GM21786 (cell line): ENCODE results near the gene ZNF700.
A peak's percentile ranks its signal among the peaks of the same experiment; 100 is the strongest.
"Not testable (repeated sequence)": the region's sequence is repeated elsewhere in the genome, so short reads cannot be mapped to it uniquely, and the experiment has no call there.

Source experiments
- ATAC-seq: cut with Tn5 transposase; IDR thresholded peaks from one replicate; pipeline ENCODE4 v1.9.1; 2021; ENCODE audit not compliant: unreplicated experiment

ZNF700 gene

GRCh38 chr19:11924886-11925650 is at the start of gene ZNF700:
ZNF700 (plus strand) TSS chr19:11925107; CDS start chr19:11925211, 104 bp downstream.
- ATAC-seq = peak; percentile 88

GRCh38 chr19:11879687-11880266 is 45.1 kb upstream of the ZNF700 start:
- ATAC-seq = not testable (repeated sequence)

GRCh38 chr19:11880598-11880997 is 44.3 kb upstream of the ZNF700 start:
- ATAC-seq = no peak

DNA sequence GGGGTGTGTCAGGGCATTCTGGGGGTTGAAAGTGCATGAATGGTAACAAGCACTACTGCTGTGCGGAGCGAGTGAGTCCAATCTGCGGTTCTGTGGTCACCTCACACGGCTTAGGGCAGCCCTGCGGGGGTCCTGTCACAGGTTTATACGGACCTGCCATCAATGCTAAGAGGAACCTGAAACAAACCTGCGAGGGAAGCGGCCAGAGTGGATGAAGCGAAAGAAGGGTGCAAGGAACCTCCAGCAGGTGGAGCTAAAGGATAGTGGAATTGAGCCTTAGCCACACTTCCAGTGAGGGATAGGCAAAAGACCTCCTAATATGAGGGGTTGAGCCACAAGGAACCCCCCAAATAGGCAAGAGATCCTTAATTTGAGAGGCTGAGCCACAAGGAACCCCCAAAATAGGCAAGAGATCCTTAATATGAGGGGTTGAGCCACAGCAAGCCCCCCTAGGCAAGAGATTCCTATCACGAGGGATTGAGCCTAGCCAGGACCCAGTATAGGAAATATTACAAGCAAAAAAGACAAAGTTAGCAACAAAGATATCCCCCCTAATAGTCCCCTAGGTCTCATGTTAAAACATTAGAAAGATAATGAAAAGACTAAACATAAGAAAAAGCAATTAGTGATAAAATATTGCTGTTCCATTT is 43.6 kb upstream of the ZNF700 start:
- ATAC-seq = no peak

GRCh38 chr19:11882606-11883005 is 42.3 kb upstream of the ZNF700 start:
- no peak for ATAC-seq

- no peak for ATAC-seq
Measured at GRCh38 chr19:11887234-11887610, 37.7 kb upstream of the ZNF700 start.

DNA sequence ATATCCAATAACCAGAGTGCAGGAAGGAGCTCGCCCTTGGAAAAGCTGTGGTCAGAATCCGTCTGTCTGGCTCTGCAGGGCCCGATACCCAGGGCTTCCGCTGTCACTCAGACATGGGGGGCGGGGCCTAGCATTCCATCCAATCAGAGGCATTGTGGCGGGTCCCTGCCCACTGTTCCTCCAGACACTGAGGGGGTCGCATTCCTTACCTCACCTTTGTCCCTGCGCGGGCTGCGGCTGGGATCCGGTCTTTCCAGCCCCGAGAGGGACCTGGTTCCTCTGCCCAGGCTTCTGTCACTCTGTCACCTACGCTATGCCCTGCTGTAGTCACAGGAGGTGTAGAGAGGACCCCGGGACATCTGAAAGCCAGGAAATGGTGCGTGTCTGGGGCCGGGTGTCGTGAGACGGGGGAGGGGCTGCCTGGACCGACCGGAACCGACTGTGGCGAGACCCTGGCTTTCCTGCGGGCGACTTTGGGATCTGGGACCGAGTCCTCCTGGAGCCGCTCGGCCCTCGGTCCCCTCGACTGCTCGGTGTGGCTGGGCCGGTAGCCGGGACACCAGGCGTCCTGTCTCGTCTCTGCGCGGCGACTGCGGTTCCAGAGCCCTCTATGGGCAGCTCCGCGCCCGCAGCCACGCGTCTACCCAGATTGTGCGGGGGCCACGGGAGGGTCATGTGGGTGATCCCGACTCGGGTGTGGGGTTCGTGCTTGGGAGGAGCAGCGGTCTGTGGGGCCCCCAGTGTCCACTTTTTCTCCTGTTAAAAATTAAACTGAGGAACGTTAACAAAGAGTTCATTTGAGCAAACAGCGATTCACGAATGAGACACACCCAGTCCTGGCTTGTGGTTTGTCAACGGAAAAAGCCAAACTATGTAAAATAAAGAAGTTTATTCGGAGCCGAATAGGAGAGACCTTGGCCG is 37.0 kb upstream of the ZNF700 start, which contains the start of gene ZNF69:
ZNF69 (plus strand) TSS at position 172 of the 921 bp plus-strand sequence; CDS start at position 314, 142 bp downstream.
- ATAC-seq = peak; percentile 50

- not testable (repeated sequence) for ATAC-seq
Measured at GRCh38 chr19:11889901-11890300, 35.0 kb upstream of the ZNF700 start.

DNA sequence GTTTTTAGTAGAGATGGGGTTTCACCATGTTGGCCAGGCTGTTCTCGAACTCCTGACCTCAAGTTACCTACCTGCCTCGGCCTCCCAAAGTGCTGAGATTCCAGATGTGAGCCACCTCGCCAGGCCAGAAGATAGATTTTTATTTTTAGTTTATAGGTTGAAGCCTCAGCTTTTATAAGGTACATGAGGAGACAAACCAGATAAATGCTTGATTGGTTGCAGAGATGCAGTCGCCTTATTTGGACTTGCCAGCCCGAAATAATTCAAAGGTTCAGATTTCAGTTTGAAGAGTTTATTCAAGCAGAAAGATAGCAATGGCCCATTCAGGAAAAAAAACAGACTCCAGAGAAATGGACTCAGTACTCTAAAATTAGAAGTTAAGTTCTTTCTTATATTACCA is 34.3 kb upstream of the ZNF700 start:
- ATAC-seq = no peak

- ATAC-seq = no peak
Measured at GRCh38 chr19:11894851-11895250, 30.1 kb upstream of the ZNF700 start.

DNA sequence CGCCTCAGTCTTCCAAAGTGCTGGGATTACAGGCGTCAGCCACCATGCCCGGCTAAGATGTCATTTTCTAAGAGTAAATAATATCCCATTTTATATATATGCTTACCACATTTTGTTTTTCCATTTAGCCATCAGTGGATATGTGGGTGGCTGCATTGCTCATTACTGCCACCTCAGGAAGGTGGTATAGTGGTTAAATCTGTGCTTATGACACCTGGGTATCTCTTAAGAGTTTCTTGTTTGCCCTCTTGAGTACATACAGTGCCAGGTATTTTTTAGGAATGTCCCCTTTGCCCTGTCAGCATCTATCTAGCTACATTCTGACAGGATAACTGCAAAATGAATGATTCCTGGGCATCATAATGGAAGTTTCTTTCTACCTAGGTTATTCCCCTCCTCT is 22.7 kb upstream of the ZNF700 start:
- ATAC-seq = no peak

- no peak for ATAC-seq
Measured at GRCh38 chr19:11905928-11906327, 19.0 kb upstream of the ZNF700 start.

DNA sequence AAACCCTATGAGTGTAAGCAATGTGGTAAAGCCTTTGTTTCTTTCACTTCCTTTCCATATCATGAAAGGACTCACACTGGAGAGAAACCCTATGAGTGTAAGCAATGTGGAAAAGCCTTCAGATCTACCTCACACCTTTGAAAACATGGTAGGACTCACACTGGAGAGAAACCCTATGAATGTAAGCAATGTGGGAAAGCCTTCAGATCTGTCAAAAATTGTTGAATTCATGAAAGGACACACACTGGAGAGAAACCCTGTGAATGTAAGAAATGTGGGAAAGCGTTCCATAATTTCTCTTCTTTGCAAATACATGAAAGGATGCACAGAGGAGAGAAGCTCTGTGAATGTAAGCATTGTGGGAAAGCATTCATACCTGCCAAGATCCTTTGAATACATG is 13.0 kb upstream of the ZNF700 start:
- ATAC-seq = not testable (repeated sequence)

- not testable (repeated sequence) for ATAC-seq
Measured at GRCh38 chr19:11914417-11915051, 10.4 kb upstream of the ZNF700 start.

DNA sequence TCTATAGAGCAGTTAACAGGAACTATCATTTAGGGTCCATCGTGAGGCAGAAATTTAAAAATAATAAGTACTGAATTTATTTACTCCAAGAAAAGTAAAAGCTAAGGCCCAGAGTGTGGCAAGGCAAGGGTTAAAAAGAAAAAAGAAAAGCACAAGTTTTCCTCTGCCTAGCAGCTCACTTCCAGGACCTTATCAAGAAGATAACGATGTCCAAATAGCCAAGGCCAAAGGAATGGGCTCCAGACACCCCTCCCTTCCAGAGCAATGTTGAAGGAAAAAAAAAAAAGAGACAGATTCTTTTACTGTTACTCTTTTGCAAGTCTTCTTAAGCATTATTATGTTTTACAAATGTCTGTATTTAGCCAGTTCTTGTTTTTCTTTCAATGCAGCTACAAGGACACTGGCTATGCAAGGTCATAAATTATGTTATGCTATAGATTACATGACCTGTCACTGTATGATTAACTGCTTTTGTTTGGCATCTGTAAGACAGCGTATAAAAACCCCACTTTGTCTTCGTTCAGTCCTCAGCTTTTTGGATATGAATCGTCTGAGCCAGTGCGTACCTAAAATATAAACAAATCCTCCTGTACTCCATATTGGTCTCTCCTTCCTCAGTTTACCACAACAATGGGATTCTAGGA is 2.9 kb upstream of the ZNF700 start:
- no peak for ATAC-seq

- ATAC-seq = not testable (repeated sequence)
Measured at GRCh38 chr19:11925651-11926187, 812 bp downstream of the ZNF700 start.

- ATAC-seq = no peak
Measured at GRCh38 chr19:11927227-11927626, 2.3 kb downstream of the ZNF700 start.

GRCh38 chr19:11931051-11931450 is 6.1 kb downstream of the ZNF700 start:
- ATAC-seq = no peak

- no peak for ATAC-seq
Measured at GRCh38 chr19:11931513-11931912, 6.6 kb downstream of the ZNF700 start.

- ATAC-seq = not testable (repeated sequence)
Measured at GRCh38 chr19:11935829-11936228, 10.9 kb downstream of the ZNF700 start.
